ENCODE measurements around the gene KRT77. TPM values are rescaled to one million over a fixed set of nuclear protein-coding genes. Genes with fewer than 3 reads are reported as not detected.

KRT77 gene
- total and polyA plus RNA-seq, 10 of the 15 experiments (the other 5 are each of a cell fraction or from before 2014, with no cell fraction given), result not detected

- no peak overlapping the region for H3K4me3 ChIP-seq
- POLR2A ChIA-PET, result no interaction called here
- RAD21 ChIA-PET (ENCODE audit: unreplicated experiment), result no interaction called here
- H3K27me3 ChIP-seq (replicated peaks in 1 of 2; ENCODE audit: control insufficient read depth in 2 of 2, insufficient read depth in 2 of 2, low read length in 1 of 2), result no peaks in the 10 kb centered on the region; a peak in 2 of 4 replicates
- H3K79me2 ChIP-seq (ENCODE audit: control insufficient read depth, insufficient read depth, low read length), result no peaks in the 10 kb centered on the region
- no peaks in the 10 kb centered on the region for H3K36me3 ChIP-seq (ENCODE audit: control insufficient read depth in 2 of 2, insufficient read depth in 2 of 2, low read length in 1 of 2)
- CTCF ChIA-PET, result no interaction called here
- no peak overlapping the region for H3K27ac ChIP-seq (ENCODE audit: control insufficient read depth, insufficient read depth)
- DNase-seq (ENCODE audit: low read depth, low spot score) (no peak), FAIRE-seq (no peak), ATAC-seq (no peak)
- H2AFZ ChIP-seq (ENCODE audit: control insufficient read depth, low read depth, low read length), result no peak overlapping the region
- SMC1A ChIA-PET (ENCODE audit: uncharacterized antibody, unreplicated experiment), result no interaction called here
- H3K9me3 ChIP-seq (replicated peaks; ENCODE audit: control insufficient read depth, insufficient read depth, low read length), result no peaks in the 10 kb centered on the region
- in situ Hi-C loops (cut with MboI) (no loop called here), intact Hi-C loops (cut with micrococcal nuclease; ENCODE audit: unreplicated experiment) (no loop called here)
- H3K4me1 ChIP-seq (ENCODE audit: control insufficient read depth, insufficient read depth, low read length), result no peaks in the 10 kb centered on the region
- H4K20me1 ChIP-seq (ENCODE audit: control insufficient read depth, insufficient read depth), result no peaks in the 10 kb centered on the region
- BruUV-seq (replicated peaks), result no TSS peak
- H3K9ac ChIP-seq (ENCODE audit: control insufficient read depth, insufficient read depth, low read length), result no peak overlapping the region
- H3K4me2 ChIP-seq (ENCODE audit: control insufficient read depth, insufficient read depth), result no peak overlapping the region
- TF ChIP-seq BHLHE40 (IDR thresholded peaks at IDR 0.05; ENCODE audit: borderline replicate concordance in 1 of 2, low read depth in 2 of 2, low read length in 1 of 2) (no peak), ETV6 (conservative IDR thresholded peaks at IDR 0.05 in 1 of 2, IDR thresholded peaks at IDR 0.05 in 1 of 2; ENCODE audit: borderline replicate concordance in 1 of 2, low read depth in 1 of 2) (no peak), EGR1 (IDR thresholded peaks at IDR 0.05; ENCODE audit: borderline replicate concordance in 1 of 2, low read depth in 2 of 2, low read length in 2 of 2) (no peak), RELB (IDR thresholded peaks at IDR 0.05; ENCODE audit: low read depth) (no peak), CTCF (IDR thresholded peaks at IDR 0.05 in 2 of 3, conservative IDR thresholded peaks at IDR 0.05 in 1 of 3; ENCODE audit: control insufficient read depth in 2 of 3, extremely low read depth in 1 of 3, insufficient read depth in 1 of 3, low read depth in 3 of 3, low read length in 3 of 3) (no peak), NFYA (IDR thresholded peaks at IDR 0.05; ENCODE audit: borderline replicate concordance, low read depth, low read length) (no peak), ATF7 (IDR thresholded peaks at IDR 0.05; ENCODE audit: low read depth) (no peak), POU2F2 (IDR thresholded peaks at IDR 0.05; ENCODE audit: borderline replicate concordance, low read depth, low read length) (no peak), ZZZ3 (IDR thresholded peaks at IDR 0.05; ENCODE audit: control insufficient read depth, insufficient read length, low read depth) (no peak), ZBED1 (IDR thresholded peaks at IDR 0.05; ENCODE audit: borderline replicate concordance) (no peak), MEF2B (IDR thresholded peaks at IDR 0.05; ENCODE audit: partially characterized antibody, poor library complexity, severe bottlenecking) (no peak), NBN (IDR thresholded peaks at IDR 0.05) (no peak), JUNB (IDR thresholded peaks at IDR 0.05) (no peak)
- TF ChIP-seq, protein P1, sequence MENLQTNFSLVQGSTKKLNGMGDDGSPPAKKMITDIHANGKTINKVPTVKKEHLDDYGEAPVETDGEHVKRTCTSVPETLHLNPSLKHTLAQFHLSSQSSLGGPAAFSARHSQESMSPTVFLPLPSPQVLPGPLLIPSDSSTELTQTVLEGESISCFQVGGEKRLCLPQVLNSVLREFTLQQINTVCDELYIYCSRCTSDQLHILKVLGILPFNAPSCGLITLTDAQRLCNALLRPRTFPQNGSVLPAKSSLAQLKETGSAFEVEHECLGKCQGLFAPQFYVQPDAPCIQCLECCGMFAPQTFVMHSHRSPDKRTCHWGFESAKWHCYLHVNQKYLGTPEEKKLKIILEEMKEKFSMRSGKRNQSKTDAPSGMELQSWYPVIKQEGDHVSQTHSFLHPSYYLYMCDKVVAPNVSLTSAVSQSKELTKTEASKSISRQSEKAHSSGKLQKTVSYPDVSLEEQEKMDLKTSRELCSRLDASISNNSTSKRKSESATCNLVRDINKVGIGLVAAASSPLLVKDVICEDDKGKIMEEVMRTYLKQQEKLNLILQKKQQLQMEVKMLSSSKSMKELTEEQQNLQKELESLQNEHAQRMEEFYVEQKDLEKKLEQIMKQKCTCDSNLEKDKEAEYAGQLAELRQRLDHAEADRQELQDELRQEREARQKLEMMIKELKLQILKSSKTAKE (IDR thresholded peaks at IDR 0.05; ENCODE audit: low read depth, poor library complexity, severe bottlenecking), result no peak
- TF ChIP-seq, protein P2, sequence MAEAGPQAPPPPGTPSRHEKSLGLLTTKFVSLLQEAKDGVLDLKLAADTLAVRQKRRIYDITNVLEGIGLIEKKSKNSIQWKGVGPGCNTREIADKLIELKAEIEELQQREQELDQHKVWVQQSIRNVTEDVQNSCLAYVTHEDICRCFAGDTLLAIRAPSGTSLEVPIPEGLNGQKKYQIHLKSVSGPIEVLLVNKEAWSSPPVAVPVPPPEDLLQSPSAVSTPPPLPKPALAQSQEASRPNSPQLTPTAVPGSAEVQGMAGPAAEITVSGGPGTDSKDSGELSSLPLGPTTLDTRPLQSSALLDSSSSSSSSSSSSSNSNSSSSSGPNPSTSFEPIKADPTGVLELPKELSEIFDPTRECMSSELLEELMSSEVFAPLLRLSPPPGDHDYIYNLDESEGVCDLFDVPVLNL (IDR thresholded peaks at IDR 0.05; ENCODE audit: low read depth, low read length), result no peak
- TF ChIP-seq, protein P3, sequence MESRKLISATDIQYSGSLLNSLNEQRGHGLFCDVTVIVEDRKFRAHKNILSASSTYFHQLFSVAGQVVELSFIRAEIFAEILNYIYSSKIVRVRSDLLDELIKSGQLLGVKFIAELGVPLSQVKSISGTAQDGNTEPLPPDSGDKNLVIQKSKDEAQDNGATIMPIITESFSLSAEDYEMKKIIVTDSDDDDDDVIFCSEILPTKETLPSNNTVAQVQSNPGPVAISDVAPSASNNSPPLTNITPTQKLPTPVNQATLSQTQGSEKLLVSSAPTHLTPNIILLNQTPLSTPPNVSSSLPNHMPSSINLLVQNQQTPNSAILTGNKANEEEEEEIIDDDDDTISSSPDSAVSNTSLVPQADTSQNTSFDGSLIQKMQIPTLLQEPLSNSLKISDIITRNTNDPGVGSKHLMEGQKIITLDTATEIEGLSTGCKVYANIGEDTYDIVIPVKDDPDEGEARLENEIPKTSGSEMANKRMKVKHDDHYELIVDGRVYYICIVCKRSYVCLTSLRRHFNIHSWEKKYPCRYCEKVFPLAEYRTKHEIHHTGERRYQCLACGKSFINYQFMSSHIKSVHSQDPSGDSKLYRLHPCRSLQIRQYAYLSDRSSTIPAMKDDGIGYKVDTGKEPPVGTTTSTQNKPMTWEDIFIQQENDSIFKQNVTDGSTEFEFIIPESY (IDR thresholded peaks at IDR 0.05), result no peak
These were observed 48.5 kb upstream of the KRT77 start for GRCh38 chr12:52751795-52752194.

Data from GM12878 (cell line).